RPMI7951 (cell line): ENCODE data around the gene SUSD5. TPM values are rescaled to one million over a fixed set of nuclear protein-coding genes. Genes with fewer than 3 reads are reported as not detected.
A peak's percentile ranks its signal among the peaks of the same experiment; 100 is the strongest.
"Not testable (repeated sequence)": the region's sequence is repeated elsewhere in the genome, so short reads cannot be mapped to it uniquely, and the experiment has no call there.

Experiments used
- DNase-seq: peaks from one replicate; pipeline ENCODE4 v3.0.0-alpha.2; 2012; ENCODE audit warnings: low read depth
- total RNA-seq: library from RNA; depleted of rRNA; stranded (reverse); fragments of >200 nt; shearing (Covaris generic); gene quantifications from 2 replicates; pipeline ENCODE4 v1.2.3, GENCODE V29; 2014; rRNA removed

Gene SUSD5
- total RNA-seq, 1 experiment from 2014 or later = 4.6 TPM

DNA sequence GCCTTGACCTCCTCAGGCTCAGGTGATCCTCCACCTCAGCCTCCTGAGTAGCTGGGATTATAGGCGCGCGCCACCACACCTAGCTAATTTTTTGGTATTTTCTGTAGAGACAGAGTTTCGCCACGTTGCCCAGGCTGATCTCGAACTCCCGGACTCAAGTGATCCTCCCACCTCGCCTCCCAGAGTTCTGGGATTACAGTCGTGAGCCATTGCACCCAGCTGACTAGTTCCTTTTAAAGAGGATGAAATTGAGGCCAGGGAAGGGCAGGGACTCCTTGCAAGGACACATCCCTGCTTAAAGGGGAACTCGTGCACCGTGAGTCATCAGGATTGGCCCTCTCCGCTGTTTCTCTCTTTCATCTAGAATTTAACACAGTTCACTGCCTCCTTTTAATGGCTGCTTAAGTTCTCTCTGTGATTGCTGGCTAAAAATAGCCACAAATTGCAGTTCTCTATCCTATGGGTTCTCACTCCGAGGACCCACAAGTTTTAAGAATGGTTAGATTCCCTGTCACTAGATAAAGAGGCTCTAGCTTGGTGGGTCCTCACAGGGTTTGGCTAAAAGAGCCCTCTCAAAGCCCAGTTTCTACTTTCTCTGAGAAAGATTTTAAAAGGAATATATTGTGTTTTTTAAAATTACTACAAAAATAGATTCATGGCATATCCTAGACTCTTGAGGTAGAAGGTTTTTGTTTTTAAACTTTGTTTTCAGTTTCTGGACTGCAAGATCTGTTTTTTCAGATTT lies 103.4 kb downstream of the SUSD5 start:
- DNase-seq = peak; percentile 96

DNA sequence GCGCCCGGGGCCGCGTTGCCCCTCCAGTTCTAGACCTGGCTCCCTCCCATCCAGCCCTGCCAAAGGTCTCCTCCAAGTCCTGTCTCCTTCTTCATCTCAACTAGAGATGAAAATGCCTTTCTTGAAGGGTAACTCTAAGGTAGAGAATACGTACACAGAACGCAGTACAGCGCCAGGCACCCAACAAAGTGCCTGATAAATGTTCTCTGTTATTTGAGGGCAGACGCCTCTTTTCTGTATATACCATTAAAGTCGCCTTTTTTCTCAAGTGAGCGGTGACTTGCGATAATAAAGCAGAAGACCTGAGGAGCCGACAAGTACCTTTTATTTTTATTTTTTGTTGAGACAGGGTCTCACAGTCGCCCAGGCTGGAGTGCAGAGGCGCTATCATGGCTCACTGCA lies 104.0 kb downstream of the SUSD5 start:
- no peak for DNase-seq

DNA sequence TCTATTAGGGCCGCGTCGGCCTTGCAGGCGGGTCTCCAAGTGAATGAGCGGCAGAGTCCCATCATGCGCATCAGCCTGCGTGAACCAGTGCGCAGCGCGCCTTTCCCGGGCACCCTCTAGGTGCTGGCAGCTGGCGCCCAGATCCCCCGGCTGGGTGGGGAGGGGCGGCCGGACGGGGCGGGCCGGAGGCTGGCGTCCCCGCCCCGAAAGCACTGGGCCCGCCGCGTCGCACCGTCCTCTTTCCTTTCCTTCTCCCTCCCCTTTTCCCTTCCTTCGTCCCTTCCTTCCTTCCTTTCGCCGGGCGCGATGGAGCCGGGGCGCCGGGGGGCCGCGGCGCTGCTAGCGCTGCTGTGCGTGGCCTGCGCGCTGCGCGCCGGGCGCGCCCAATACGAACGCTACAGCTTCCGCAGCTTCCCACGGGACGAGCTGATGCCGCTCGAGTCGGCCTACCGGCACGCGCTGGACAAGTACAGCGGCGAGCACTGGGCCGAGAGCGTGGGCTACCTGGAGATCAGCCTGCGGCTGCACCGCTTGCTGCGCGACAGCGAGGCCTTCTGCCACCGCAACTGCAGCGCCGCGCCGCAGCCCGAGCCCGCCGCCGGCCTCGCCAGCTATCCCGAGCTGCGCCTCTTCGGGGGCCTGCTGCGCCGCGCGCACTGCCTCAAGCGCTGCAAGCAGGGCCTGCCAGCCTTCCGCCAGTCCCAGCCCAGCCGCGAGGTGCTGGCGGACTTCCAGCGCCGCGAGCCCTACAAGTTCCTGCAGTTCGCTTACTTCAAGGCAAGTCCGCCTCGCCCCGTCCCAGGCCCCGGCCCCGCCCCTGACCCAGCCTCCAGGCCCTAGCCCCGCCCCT lies 104.6 kb downstream of the SUSD5 start, which contains the start of gene CRTAP:
Gene CRTAP (plus strand): TSS at position 243 of the 850 bp plus-strand sequence. CDS start 64 bp downstream, at position 307.
- peak; percentile 97 for DNase-seq

DNA sequence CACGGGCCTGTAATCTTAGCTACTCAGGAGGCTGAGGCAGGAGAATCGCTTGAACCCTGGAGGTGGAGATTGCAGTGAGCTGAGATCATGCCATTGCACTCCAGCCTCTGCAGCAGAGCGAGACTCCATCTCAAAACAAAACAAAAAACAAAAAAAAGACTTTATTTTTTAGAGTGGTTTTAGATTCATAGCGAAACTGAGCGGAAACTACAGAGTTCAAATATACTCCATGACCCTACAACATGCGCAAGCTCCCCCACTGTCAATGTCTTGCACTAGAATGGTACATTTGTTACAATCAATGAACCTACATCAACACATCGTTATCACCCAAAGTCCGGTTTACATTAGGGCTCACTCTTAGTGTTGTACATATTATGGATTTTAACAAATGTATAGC lies 107.0 kb downstream of the SUSD5 start:
- DNase-seq = no peak

DNA sequence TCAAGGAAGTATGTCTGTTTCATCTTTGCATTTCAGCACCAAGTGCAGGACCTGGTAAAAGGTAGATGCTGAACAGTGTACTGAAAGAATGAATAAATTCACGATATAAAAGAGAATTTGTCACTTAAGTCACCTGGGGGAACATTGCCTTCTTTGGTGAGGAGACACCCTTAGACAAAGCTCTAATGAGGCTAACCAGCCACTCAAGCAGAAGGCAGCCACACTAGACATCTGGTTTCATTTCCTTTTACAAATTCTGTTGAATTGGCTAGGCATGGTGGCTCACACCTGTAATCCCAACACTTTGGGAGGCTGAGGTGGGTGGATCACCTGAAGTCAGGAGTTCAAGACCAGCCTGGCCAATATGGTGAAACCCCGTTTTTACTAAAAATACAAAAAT lies 111.8 kb downstream of the SUSD5 start:
- DNase-seq = not testable (repeated sequence)

DNA sequence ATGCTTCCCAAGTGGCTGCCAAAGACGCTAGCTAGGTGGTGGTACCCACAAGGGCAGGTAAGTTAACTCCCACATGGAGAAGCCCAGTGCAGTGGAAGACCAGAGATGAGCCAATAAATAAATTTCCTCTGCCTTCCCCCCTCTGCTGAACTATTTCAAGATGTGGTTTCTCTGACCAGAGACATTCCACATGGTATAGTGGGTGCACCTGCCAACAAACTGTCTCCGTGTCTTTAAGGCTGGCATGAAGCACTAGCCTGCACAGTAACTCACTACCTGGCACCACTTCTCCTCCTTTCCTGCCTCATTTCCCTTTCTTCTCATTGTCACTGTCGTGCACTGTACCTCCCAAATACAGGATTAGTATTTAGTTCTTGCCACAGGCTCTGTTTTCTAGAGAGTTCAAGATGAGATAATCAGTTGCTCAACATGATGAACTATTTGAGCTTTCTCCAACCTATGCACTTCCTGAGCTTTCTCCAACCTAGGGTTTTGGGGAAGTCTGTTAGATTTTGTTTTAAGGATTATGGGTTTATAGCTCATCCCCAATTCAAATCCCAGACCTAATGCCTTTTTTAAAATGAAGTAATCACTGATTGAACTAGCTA lies 113.2 kb downstream of the SUSD5 start:
- no peak for DNase-seq

DNA sequence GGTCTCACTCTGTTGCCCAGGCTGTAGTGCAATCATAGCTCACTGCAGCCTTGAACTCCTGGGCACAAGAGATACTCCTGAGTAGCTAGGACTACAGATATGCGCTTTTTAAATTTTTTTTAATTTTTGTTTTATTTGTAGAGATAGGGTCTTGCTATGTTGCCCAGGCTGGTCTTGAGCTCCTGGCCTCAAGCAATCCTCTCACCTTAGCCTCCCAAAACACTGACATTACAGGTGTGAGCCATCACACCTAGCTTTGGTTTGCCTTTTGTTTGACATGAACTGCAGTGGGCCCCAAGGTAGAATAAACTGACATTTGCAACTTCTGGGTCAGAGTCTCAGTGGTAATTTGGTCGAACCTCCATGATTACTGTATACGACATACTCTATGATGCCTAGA lies 113.8 kb downstream of the SUSD5 start:
- DNase-seq = no peak

DNA sequence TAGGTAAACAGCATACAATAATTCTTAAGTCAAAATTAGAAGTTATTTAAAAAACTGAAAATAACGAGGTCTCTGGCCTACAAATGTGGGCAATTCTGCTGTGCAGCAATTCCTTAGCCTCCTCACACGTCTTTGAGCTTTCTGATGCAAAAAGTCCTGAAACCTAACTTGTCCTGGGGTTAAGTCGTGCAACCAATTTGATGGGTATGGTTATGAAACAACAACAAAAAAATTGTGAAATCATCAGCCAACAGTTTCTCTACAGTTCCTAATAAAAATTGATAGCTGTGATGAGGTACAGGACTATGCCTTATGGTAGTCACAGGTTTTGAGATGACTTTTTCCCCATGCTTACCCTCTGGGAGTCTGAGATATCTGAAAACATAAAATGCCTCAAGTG lies 115.1 kb downstream of the SUSD5 start:
- no peak for DNase-seq

DNA sequence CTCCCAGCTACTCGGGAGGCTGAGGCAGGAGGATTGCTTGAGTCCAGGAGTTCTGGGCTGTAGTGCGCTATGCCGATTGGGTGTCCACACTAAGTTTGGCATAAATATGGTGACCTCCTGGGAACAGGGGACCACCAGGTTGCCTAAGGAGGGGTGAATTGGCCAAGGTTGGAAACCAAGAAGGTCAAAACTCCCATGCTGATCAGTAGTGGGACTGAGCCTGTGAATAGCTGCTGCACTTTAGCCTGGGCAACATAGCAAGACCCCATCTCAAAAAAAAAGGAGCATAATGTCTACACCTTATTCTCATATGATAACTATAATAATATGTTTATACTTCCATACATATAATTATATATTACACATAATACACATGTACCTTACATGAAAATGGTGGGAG lies 115.6 kb downstream of the SUSD5 start:
- no peak for DNase-seq

DNA sequence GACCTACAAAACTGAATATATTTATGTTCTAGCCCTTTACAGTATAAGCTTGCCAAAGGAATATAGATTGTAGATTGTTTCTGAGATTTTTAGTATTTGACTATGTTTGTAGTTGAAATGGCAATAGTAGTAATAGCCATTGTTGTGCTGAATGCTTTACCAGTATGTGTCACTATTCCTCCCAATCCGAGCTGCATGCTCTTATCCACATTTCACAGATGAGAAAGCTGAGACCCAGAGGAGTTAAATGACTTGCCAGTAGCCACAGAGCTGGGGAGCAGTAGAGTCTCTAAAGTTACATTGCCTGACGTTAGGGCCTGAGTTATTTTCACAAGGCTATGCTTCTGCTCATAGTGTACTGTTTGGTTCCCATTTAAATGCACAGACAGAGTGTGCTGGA lies 118.4 kb downstream of the SUSD5 start:
- DNase-seq = no peak

Other genes starting within 250 kb of the SUSD5 start
- 95.3 and 95.6 TPM in 2 replicates for gene GLB1, start 121.7 kb downstream of the SUSD5 start, total RNA-seq
- gene TMPPE, start 121.7 kb downstream of the SUSD5 start, total RNA-seq = 2.4 and 3.0 TPM in 2 replicates
- gene CRTAP, start 104.8 kb downstream of the SUSD5 start, total RNA-seq = 256 and 302 TPM in 2 replicates
- 9.1 and 9.5 TPM in 2 replicates for gene FBXL2, start 58.6 kb upstream of the SUSD5 start, total RNA-seq
- gene UBP1, start 221.6 kb upstream of the SUSD5 start, total RNA-seq = 30.8 and 32.0 TPM in 2 replicates